MCF 10A (cell line): ENCODE measurements around the gene PTPRN2. TPM values are rescaled to one million over a fixed set of nuclear protein-coding genes. Genes with fewer than 3 reads are reported as not detected.

Experiments used
- BruUV-seq: library from RNA; stranded (reverse); fragments of 400-500 nt; replicated peaks from 2 replicates; lab custom pipeline; 2021; lab: Mats Ljungman, UMichigan
- CTCF ChIA-PET: fragments of 300-600 bp; sonication (Branson Sonifier 250); formaldehyde crosslinking; extraction: SDS; loops from one replicate; lab custom pipeline; 2021; ENCODE audit warnings: antibody characterized with exemption, inconsistent platforms; lab: Yijun Ruan, JAX
- POLR2A ChIA-PET: fragments of 300-600, 350-650 bp; sonication (Branson Sonifier 250); formaldehyde crosslinking; extraction: SDS; loops from one replicate; lab custom pipeline; 2020; ENCODE audit warnings: antibody characterized with exemption, inconsistent platforms; lab: Yijun Ruan, JAX
- DNase-seq: peaks from one replicate; pipeline ENCODE4 v3.0.0-alpha.2; 2018; ENCODE audit not compliant: unreplicated experiment
- H3K27ac Mint-ChIP-seq: one replicate; pipeline ENCODE4 v1.8.0; 2022; ENCODE audit warnings: mild to moderate bottlenecking, low read depth, mixed read lengths; ENCODE audit not compliant: unreplicated experiment
- H3K27me3 Mint-ChIP-seq: one replicate; pipeline ENCODE4 v1.8.0; 2022; ENCODE audit warnings: mixed read lengths; ENCODE audit not compliant: insufficient read depth, unreplicated experiment
- H3K36me3 Mint-ChIP-seq: one replicate; pipeline ENCODE4 v1.8.0; 2022; ENCODE audit warnings: mild to moderate bottlenecking, moderate library complexity, mixed read lengths; ENCODE audit not compliant: insufficient read depth, unreplicated experiment
- H3K4me1 Mint-ChIP-seq: one replicate; pipeline ENCODE4 v1.8.0; 2022; ENCODE audit warnings: mixed read lengths; ENCODE audit not compliant: insufficient read depth, unreplicated experiment
- H3K4me3 Mint-ChIP-seq: one replicate; pipeline ENCODE4 v1.8.0; 2022; ENCODE audit warnings: mild to moderate bottlenecking, moderate library complexity, mixed read lengths; ENCODE audit not compliant: unreplicated experiment
- H3K9me3 Mint-ChIP-seq: one replicate; pipeline ENCODE4 v1.8.0; 2022; ENCODE audit warnings: mixed read lengths; ENCODE audit not compliant: unreplicated experiment
- CTCF ChIP-seq: fragments of 200-600 bp; IDR thresholded peaks from one replicate; pipeline ENCODE4 v1.8.0; 2022; ENCODE audit warnings: antibody characterized with exemption, mild to moderate bottlenecking; ENCODE audit not compliant: unreplicated experiment
- intact Hi-C: fragments of 100-400 bp; cut with micrococcal nuclease; formaldehyde crosslinking; loops from 2 replicates; pipeline ENCODE4 v1.14.1; 2022
- total RNA-seq: library from RNA; stranded (reverse); gene quantifications from 2 replicates; pipeline ENCODE4 v1.2.3, GENCODE V29; 2022

PTPRN2 gene
- total RNA-seq, 1 experiment from 2014 or later = 4.5 TPM

GRCh38 chr7:158087196-158087595 lies 500.4 kb downstream of the PTPRN2 start:
- H3K36me3 Mint-ChIP-seq = peaks cover 6% of the 10 kb centered on the region
- ChIA-PET POLR2A (no interaction called here), CTCF (no interaction called here)
- no peaks in the 10 kb centered on the region for H3K27me3 Mint-ChIP-seq
- no peak for DNase-seq
- BruUV-seq = no TSS peak
- no peak for TF ChIP-seq CTCF
- H3K9me3 Mint-ChIP-seq = peaks cover 48% of the 10 kb centered on the region
- intact Hi-C loops = no loop called here
- no peak overlapping the region for H3K4me3 Mint-ChIP-seq
- H3K4me1 Mint-ChIP-seq = no peaks in the 10 kb centered on the region
- no peak overlapping the region for H3K27ac Mint-ChIP-seq

- Mint-ChIP-seq H3K27me3 (no peaks in the 10 kb centered on the region), H3K4me1 (no peaks in the 10 kb centered on the region), H3K36me3 (peaks cover 6% of the 10 kb centered on the region), H3K4me3 (no peak overlapping the region), H3K27ac (no peak overlapping the region), H3K9me3 (peaks cover 38% of the 10 kb centered on the region)
- DNase-seq = no peak
- CTCF ChIA-PET = no interaction called here
- no peak for TF ChIP-seq CTCF
- intact Hi-C loops = no loop called here
- POLR2A ChIA-PET = interaction anchor here (0.6 kb wide), 1 partner anchor 16 kb away, joined by 3 read pairs; no protein-coding TSS in a partner anchor
- BruUV-seq = no TSS peak
These were observed 501.6 kb downstream of the PTPRN2 start for GRCh38 chr7:158085741-158086695.

GRCh38 chr7:158084555-158084954 lies 503.1 kb downstream of the PTPRN2 start:
- Mint-ChIP-seq H3K27ac (no peak overlapping the region), H3K9me3 (peaks cover 30% of the 10 kb centered on the region), H3K36me3 (peaks cover 3% of the 10 kb centered on the region), H3K4me1 (no peaks in the 10 kb centered on the region), H3K27me3 (no peaks in the 10 kb centered on the region), H3K4me3 (no peak overlapping the region)
- ChIA-PET CTCF (no interaction called here), POLR2A (no interaction called here)
- no TSS peak for BruUV-seq
- TF ChIP-seq CTCF = no peak
- DNase-seq = no peak
- intact Hi-C loops = no loop called here

- ChIA-PET CTCF (no interaction called here), POLR2A (no interaction called here)
- intact Hi-C loops = no loop called here
- Mint-ChIP-seq H3K27ac (no peak overlapping the region), H3K4me3 (no peak overlapping the region), H3K4me1 (no peaks in the 10 kb centered on the region), H3K9me3 (peaks cover 26% of the 10 kb centered on the region), H3K36me3 (no peaks in the 10 kb centered on the region), H3K27me3 (no peaks in the 10 kb centered on the region)
- no TSS peak for BruUV-seq
- TF ChIP-seq CTCF = no peak
- no peak for DNase-seq
These were observed 503.9 kb downstream of the PTPRN2 start for GRCh38 chr7:158083526-158084310.
